ENCODE measurements around the gene MRPS34.

DNA sequence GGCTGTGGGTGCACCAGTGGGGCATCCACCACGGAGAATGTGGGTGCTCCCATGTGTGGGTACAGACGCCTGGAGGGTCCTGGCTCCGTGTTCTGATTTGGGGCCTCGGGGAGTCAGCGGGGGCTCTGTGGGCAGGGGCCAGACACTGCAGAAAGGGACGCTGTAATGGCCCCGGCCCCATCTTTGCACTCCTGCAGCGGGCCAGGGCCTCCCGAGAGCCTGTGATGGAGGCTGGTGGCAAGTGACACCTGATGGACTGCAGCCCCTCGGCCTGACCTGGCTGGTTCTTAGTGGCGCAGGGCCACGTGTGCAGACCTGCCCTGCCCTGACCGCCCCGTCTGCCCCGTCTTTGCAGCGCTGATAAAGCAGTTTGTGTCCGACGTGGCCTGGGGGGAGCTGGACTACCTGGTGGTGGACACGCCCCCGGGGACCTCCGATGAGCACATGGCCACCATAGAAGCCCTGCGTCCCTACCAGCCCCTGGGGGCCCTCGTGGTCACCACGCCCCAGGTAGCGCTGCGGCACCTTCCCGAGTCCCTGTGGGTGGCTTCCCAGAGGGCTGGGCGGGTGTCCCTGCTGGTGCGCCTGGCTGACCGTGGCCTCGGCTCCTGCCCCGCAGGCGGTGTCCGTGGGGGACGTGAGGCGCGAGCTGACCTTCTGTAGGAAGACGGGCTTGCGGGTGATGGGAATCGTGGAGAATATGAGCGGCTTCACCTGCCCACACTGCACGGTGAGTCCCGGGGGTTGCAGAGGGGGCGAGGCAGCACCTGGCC, 14.6 kb upstream of the MRPS34 start:
- no peak for TF ChIP-seq POLR2A (IDR thresholded peaks at IDR 0.05)
- TF ChIP-seq, protein P1, sequence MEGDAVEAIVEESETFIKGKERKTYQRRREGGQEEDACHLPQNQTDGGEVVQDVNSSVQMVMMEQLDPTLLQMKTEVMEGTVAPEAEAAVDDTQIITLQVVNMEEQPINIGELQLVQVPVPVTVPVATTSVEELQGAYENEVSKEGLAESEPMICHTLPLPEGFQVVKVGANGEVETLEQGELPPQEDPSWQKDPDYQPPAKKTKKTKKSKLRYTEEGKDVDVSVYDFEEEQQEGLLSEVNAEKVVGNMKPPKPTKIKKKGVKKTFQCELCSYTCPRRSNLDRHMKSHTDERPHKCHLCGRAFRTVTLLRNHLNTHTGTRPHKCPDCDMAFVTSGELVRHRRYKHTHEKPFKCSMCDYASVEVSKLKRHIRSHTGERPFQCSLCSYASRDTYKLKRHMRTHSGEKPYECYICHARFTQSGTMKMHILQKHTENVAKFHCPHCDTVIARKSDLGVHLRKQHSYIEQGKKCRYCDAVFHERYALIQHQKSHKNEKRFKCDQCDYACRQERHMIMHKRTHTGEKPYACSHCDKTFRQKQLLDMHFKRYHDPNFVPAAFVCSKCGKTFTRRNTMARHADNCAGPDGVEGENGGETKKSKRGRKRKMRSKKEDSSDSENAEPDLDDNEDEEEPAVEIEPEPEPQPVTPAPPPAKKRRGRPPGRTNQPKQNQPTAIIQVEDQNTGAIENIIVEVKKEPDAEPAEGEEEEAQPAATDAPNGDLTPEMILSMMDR (IDR thresholded peaks at IDR 0.05 in 4 of 5, conservative IDR thresholded peaks at IDR 0.05 in 1 of 5), result no peak

Measured in gastrocnemius medialis (tissue), 4 donors.